Stromal cell of bone marrow (primary cell): ENCODE data around the gene BDKRB1.
A peak's percentile ranks its signal among the peaks of the same experiment; 100 is the strongest.
"Not testable (repeated sequence)": the region's sequence is repeated elsewhere in the genome, so short reads cannot be mapped to it uniquely, and the experiment has no call there.

Source experiments
- DNase-seq: peaks from one replicate; pipeline ENCODE4 v3.0.0-alpha.2; 2012; ENCODE audit warnings: low read depth

Gene BDKRB1

GRCh38 chr14:96235426-96235825 is 20.6 kb upstream of the BDKRB1 start:
- no peak for DNase-seq

GRCh38 chr14:96237641-96238040 is 18.4 kb upstream of the BDKRB1 start:
- no peak for DNase-seq

DNA sequence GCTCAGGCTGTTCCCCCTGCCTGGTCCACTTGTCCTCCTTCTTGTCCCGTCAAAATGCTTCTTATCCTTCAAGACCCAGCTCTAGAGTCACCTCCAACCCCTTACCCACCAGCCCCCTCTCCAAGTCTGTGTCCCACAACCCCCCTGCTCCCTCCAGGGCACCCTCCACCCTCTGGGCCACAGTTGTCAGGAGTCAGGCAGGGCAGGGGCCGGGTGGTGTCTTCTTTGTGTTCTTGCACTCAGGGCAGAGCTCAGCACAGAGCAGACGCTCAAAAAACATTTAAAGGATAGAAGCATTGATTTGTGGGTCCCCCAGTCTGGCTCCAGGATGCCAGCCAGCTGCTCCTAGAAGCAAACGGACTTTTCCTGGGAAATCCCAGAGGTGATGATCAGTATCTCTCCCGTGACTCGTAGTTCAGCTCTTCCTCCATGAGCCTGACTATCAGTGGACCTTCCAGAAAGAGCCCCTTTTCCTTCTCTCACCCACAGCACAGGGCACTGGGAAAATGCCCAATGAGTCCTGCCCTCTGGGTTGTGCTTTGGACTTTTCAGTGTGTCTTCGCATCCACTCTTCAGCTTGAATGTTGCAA is 17.2 kb upstream of the BDKRB1 start:
- DNase-seq, result no peak

DNA sequence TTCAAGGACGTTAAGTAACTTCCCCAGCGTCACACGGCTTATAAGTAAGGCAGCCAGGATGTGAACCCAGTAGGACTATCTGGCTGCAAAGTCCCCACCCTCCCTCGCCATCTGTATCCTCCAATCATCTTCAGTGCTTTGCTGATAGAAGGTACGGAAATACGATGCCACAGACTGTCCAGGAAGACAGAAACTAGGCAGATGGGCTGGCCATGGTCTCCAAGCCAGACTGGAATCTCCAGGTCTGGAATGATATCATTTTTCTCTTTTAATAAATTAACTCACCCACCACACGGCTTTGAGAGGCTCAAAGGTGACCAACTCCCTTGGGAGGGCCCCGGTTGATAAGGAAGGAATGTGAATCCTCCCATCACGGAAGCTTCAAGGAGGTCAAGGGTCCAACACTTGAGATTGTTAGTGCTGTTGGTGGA is 16.3 kb upstream of the BDKRB1 start:
- no peak for DNase-seq

GRCh38 chr14:96240641-96241040 is 15.4 kb upstream of the BDKRB1 start:
- no peak for DNase-seq

GRCh38 chr14:96242126-96242525 is 13.9 kb upstream of the BDKRB1 start:
- no peak for DNase-seq

GRCh38 chr14:96243785-96244184 is 12.2 kb upstream of the BDKRB1 start:
- DNase-seq, result no peak

- DNase-seq, result not testable (repeated sequence)
Measured at GRCh38 chr14:96245074-96245473, 10.9 kb upstream of the BDKRB1 start.

- no peak for DNase-seq
Measured at GRCh38 chr14:96245710-96246538, 10.1 kb upstream of the BDKRB1 start.

DNA sequence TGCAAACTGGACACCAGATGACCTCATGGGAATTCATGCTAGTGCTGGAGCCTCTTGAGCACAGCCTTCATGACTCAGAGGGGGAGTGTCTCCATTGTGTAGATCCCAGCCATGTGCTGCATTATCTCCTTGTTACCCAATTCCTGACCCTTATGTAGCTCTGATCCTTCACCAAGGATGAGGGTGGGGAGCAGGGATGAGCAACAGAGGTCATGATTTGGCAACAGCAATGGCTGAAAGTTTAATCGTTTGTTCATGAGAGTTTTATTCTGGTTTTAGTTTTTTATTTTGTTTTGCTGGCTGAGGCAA is 9.5 kb upstream of the BDKRB1 start:
- peak; percentile 87 for DNase-seq

GRCh38 chr14:96247031-96247430 is 9.0 kb upstream of the BDKRB1 start:
- DNase-seq, result no peak

DNA sequence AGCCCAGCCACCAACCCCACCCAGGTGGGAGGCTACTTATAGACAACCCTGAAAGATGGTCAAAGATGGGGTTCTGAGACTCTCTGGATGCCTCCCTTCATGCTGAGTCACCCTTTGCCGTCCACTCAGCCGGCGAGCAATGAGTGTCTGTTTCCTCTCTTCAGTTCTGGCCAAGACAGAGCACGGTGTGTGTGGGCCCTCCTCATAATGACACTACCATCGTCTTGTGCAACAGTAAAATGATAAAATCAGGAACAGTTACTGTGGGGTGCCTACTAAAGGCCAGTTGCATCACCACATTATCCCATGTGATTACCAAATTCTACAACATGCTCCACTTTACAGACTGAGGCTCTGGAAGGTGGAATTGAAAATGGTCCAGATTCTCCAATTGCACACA is 7.0 kb upstream of the BDKRB1 start:
- peak; percentile 79 for DNase-seq

DNA sequence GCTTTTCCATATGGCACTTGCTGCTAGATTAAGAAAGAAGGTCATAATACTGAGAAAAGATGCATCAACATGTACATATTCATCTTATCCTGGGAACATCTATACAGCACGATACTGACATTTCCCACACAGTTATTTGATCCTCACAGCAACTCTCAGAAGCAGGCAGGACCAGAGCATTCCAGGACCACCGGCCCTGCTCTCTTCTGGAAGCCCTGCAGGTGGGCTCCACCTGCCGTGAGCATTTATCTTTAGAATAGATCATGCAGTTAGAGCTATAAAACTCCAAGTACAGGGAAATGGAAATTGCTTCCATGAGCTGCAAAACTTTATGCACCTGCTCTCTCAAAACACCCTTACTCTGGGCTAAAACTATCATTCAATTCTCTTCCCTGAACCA is 5.5 kb upstream of the BDKRB1 start:
- DNase-seq, result no peak

- DNase-seq, result no peak
Measured at GRCh38 chr14:96251656-96252155, 4.3 kb upstream of the BDKRB1 start.

DNA sequence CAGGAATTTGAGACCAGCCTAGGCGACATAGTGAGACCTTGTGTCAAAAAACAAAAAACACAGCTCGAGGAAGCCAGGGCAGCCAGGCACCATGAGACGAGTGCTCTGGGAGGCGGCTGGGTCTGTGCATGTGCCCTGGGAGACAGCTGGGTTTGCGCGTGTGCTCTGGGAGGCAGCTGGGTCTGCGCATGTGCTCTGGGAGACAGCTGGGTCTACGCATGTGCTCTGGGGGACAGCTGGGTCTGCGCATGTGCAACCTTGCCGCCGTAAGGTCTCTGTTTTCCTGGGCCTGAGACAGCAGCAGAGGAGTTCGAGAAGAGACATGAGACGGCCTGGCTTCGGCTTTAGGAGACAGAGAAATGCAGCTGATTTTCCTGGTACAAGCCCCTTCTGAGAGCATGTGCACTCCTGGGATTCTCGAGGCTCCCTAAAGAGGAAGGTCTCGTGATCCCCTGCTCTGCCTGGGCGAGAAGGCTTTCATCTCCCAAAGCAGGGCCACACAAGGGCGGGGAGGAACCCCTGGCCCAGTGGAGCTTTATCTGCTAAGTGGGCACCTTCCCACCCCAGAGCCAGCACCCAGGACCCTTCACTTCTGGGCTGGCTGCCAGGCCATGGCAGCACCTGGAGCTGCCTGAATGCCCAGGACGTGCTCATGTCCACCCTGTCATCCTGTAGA is 3.5 kb upstream of the BDKRB1 start:
- DNase-seq, result no peak

GRCh38 chr14:96252999-96253539 is 2.9 kb upstream of the BDKRB1 start:
- DNase-seq, result peak; percentile 71

GRCh38 chr14:96254687-96255086 is 1.3 kb upstream of the BDKRB1 start:
- DNase-seq, result no peak

- peak; percentile 82 for DNase-seq
Measured at GRCh38 chr14:96256407-96256806, 397 bp downstream of the BDKRB1 start.

- DNase-seq, result no peak
Measured at GRCh38 chr14:96257056-96257455, 1.0 kb downstream of the BDKRB1 start.

- no peak for DNase-seq
Measured at GRCh38 chr14:96257900-96258299, 1.9 kb downstream of the BDKRB1 start.

GRCh38 chr14:96260341-96260821 is 4.4 kb downstream of the BDKRB1 start:
- peak; percentile 73 for DNase-seq

DNA sequence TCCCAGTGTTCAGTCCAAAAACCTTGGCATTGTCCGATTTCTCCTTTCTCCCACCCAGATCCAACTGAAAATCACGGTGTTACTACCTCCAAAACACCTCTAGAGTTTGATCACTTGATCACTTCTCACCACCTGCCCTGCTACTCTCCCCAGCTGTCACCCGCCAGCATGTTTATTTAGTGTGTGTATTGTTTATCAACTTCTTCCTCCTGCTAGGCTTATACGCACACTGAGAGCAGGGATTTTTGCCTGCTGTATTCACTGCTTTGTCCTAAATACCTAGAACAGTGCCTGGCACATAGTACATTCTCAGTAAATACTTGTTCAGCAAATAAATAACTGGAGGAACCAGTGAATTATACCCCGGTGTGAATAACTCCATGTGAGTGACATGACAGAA is 5.0 kb downstream of the BDKRB1 start:
- no peak for DNase-seq
